DOHH2 (cell line): ENCODE results near the gene COX7A2.

ENCODE experiments used
- H3F3A ChIP-seq: fragments of 200-600 bp; sonication (generic), shearing (Covaris generic); 2 replicates; pipeline ENCODE4 v1.6.0; 2016; ENCODE audit warnings: antibody characterized with exemption, mild to moderate bottlenecking; ENCODE audit not compliant: control insufficient read depth, insufficient read depth
- H3K27ac ChIP-seq: fragments of 200-600 bp; sonication (generic); 2 replicates; pipeline ENCODE4 v1.5.1; 2014; ENCODE audit warnings: low read depth, mild to moderate bottlenecking, low read length, moderate library complexity
- H3K27me3 ChIP-seq: fragments of 200-600 bp; sonication (generic); 2 replicates; pipeline ENCODE4 v1.6.1; 2014; ENCODE audit warnings: mild to moderate bottlenecking, low read length, mixed read lengths; ENCODE audit not compliant: control insufficient read depth
- H3K36me3 ChIP-seq: fragments of 200-600 bp; sonication (generic); 2 replicates; pipeline ENCODE4 v1.6.1; 2014; ENCODE audit warnings: mild to moderate bottlenecking, low read length, moderate library complexity, mixed read lengths; ENCODE audit not compliant: control insufficient read depth
- H3K4me1 ChIP-seq: fragments of 200-600 bp; sonication (generic); 2 replicates; pipeline ENCODE4 v1.6.1; 2014; ENCODE audit warnings: mild to moderate bottlenecking, low read length, mixed read lengths; ENCODE audit not compliant: control insufficient read depth
- H3K4me2 ChIP-seq: fragments of 200-600 bp; sonication (generic); 2 replicates; pipeline ENCODE4 v1.6.0; 2014; ENCODE audit warnings: mild to moderate bottlenecking, low read length, moderate library complexity
- H3K4me3 ChIP-seq: fragments of 200-600 bp; sonication (generic); 2 replicates; pipeline ENCODE4 v1.5.1; 2014; ENCODE audit warnings: mild to moderate bottlenecking, low read length, mixed read lengths
- H3K79me2 ChIP-seq: fragments of 200-600 bp; sonication (generic); 2 replicates; pipeline ENCODE4 v1.6.1; 2014; ENCODE audit warnings: mild to moderate bottlenecking, low read length, mixed read lengths; ENCODE audit not compliant: control insufficient read depth
- H3K9me2 ChIP-seq: fragments of 200-600 bp; sonication (generic); replicated peaks from 2 replicates; pipeline ENCODE4 v1.6.1; 2014; ENCODE audit warnings: mild to moderate bottlenecking, low read length, mixed read lengths; ENCODE audit not compliant: control insufficient read depth
- H3K9me3 ChIP-seq: fragments of 200-600 bp; sonication (generic); 2 replicates; pipeline ENCODE4 v1.6.1; 2014; ENCODE audit warnings: antibody characterized with exemption, low read length, mixed read lengths; ENCODE audit not compliant: control insufficient read depth, insufficient read depth
- H4K20me1 ChIP-seq: fragments of 200-600 bp; sonication (generic); 2 replicates; pipeline ENCODE4 v1.6.0; 2014; ENCODE audit warnings: low read depth, mild to moderate bottlenecking, antibody characterized with exemption, low read length, moderate library complexity; ENCODE audit not compliant: control insufficient read depth, insufficient read depth
- EZH2phosphoT487 ChIP-seq: fragments of 200-600 bp; sonication (generic); IDR thresholded peaks from 2 replicates; pipeline ENCODE4 v1.6.1; 2017; ENCODE audit warnings: borderline replicate concordance, mild to moderate bottlenecking, antibody characterized with exemption, low read length, moderate library complexity, mixed read lengths
- TF ChIP-seq, protein P1 (sequence below): fragments of 200-600 bp; sonication (generic); IDR thresholded peaks from one replicate; pipeline ENCODE4 v1.5.1; 2014; ENCODE audit warnings: antibody characterized with exemption, mild to moderate bottlenecking, low read depth, low read length; ENCODE audit not compliant: poor library complexity, severe bottlenecking

COX7A2 gene

DNA sequence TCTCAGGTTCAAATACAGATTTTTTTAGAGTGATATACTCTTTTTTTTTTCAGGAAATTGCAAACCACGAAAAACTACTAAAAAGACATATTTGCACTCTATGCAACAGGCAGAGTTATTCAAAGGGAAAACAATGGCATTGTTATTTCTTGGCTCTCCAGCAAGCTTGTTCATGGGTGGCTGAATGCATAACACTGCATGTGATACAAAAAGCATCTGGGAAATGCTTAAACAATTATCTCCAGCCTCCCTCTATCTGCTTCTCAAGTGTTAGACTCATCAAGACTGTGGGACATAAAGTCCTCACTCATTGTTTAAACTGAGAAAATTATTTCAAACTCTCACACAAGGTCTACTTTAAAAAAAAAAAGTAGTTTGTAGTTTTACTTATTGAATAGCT is 30.5 kb downstream of the COX7A2 start:
- Histone ChIP-seq H3K9me3 (no peaks in the 10 kb centered on the region), H3K27ac (no peak overlapping the region), H3K36me3 (no peaks in the 10 kb centered on the region), H3K79me2 (no peaks in the 10 kb centered on the region), H3K4me1 (no peaks in the 10 kb centered on the region; the same call in 1 of the 2 replicates), H3K9me2 (no peaks in the 10 kb centered on the region), H4K20me1 (no peaks in the 10 kb centered on the region), H3K27me3 (peaks cover 11% of the 10 kb centered on the region), H3K4me3 (no peak overlapping the region), H3K4me2 (no peak overlapping the region), H3F3A (no peaks in the 10 kb centered on the region)
- TF ChIP-seq, protein P1, sequence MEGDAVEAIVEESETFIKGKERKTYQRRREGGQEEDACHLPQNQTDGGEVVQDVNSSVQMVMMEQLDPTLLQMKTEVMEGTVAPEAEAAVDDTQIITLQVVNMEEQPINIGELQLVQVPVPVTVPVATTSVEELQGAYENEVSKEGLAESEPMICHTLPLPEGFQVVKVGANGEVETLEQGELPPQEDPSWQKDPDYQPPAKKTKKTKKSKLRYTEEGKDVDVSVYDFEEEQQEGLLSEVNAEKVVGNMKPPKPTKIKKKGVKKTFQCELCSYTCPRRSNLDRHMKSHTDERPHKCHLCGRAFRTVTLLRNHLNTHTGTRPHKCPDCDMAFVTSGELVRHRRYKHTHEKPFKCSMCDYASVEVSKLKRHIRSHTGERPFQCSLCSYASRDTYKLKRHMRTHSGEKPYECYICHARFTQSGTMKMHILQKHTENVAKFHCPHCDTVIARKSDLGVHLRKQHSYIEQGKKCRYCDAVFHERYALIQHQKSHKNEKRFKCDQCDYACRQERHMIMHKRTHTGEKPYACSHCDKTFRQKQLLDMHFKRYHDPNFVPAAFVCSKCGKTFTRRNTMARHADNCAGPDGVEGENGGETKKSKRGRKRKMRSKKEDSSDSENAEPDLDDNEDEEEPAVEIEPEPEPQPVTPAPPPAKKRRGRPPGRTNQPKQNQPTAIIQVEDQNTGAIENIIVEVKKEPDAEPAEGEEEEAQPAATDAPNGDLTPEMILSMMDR = no peak
- TF ChIP-seq EZH2phosphoT487 = no peak

DNA sequence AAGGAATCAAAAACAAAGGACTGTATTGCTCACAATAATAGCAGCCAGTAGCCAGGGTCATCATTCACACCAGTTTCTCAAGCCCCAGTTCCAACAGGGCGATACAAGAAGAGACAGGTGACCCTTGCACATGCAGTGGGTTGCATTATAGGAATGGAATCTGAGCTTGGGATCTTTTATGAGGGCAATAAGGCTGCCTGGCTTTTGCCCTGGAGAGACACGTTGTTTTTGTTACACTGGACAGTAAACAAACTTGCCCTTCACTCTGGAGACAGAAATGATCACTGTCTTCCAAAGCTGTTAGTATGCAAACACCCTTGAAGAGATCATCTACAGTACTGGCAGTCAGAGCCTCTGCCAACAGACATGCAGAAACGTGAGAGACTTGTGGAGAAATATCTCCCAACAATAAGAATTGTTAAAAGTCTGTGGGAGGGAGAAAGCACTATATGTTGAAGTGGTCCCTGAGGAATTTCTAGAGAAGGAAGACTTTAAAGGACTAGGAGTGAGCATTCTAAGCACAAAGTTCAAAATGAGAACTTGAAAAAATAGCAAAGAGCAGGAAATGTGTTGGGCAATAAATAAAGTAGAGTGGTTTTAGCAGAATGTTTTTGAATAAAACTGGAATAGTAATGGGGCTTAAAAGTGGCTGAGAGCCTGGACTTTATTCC is 31.5 kb downstream of the COX7A2 start:
- H3K4me3 ChIP-seq = no peak overlapping the region
- H3K27me3 ChIP-seq = peaks cover 18% of the 10 kb centered on the region
- H3K9me3 ChIP-seq = no peaks in the 10 kb centered on the region
- H3K36me3 ChIP-seq = no peaks in the 10 kb centered on the region
- H4K20me1 ChIP-seq = no peaks in the 10 kb centered on the region
- no peaks in the 10 kb centered on the region for H3K9me2 ChIP-seq
- H3K79me2 ChIP-seq = no peaks in the 10 kb centered on the region
- TF ChIP-seq, protein P1 = no peak
- no peak for TF ChIP-seq EZH2phosphoT487
- no peak overlapping the region for H3K4me2 ChIP-seq
- H3K4me1 ChIP-seq = no peaks in the 10 kb centered on the region; the same call in 1 of the 2 replicates
- H3F3A ChIP-seq = no peaks in the 10 kb centered on the region
- H3K27ac ChIP-seq = no peak overlapping the region

DNA sequence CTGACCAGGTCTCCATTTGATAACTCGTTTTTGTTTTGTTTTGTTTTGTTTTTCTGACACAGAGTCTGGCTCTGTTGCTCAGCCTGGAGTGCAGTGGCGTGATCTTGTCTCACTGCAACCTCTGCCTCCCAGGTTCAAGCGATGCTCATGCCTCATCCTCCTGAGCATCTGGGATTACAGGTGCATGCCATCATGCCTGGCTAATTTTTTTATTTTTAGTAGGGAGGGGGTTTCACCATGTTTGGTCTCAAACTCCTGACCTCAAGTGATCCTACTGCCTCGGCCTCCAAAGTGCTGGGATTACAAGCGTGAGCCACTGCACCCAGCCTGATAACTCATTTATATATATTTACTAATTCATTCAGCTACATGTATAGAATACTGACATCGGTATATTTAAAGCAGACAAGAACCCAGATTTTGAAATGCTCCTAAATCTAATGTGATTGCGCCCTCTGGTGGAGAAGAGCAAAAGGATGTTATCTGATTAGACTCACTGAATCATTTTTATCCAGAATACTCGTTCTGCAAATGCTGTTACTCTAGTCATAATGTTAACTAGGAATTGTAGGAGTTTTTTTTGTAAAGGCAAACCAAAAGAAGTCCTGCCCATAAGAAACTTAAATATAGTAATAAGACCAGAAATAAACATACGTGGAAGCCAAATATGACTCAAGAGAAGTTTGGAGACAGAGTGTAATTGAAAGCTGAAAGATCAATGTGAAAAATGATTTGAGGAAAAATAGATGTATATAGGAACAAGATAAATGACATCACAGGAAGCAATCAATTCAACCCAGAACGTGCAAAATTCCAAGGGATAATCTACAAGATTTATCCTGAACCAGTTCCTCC is 32.5 kb downstream of the COX7A2 start:
- Histone ChIP-seq H3K36me3 (no peaks in the 10 kb centered on the region), H3K27me3 (peaks cover 18% of the 10 kb centered on the region), H3F3A (no peaks in the 10 kb centered on the region), H4K20me1 (no peaks in the 10 kb centered on the region), H3K4me2 (no peak overlapping the region), H3K27ac (no peak overlapping the region), H3K4me1 (no peaks in the 10 kb centered on the region; the same call in 1 of the 2 replicates), H3K9me2 (no peaks in the 10 kb centered on the region), H3K4me3 (no peak overlapping the region), H3K9me3 (no peaks in the 10 kb centered on the region), H3K79me2 (no peaks in the 10 kb centered on the region)
- no peak for TF ChIP-seq EZH2phosphoT487
- TF ChIP-seq, protein P1 = peak; percentile 76
